ENCODE measurements around the gene TGDS.

TGDS gene

DNA sequence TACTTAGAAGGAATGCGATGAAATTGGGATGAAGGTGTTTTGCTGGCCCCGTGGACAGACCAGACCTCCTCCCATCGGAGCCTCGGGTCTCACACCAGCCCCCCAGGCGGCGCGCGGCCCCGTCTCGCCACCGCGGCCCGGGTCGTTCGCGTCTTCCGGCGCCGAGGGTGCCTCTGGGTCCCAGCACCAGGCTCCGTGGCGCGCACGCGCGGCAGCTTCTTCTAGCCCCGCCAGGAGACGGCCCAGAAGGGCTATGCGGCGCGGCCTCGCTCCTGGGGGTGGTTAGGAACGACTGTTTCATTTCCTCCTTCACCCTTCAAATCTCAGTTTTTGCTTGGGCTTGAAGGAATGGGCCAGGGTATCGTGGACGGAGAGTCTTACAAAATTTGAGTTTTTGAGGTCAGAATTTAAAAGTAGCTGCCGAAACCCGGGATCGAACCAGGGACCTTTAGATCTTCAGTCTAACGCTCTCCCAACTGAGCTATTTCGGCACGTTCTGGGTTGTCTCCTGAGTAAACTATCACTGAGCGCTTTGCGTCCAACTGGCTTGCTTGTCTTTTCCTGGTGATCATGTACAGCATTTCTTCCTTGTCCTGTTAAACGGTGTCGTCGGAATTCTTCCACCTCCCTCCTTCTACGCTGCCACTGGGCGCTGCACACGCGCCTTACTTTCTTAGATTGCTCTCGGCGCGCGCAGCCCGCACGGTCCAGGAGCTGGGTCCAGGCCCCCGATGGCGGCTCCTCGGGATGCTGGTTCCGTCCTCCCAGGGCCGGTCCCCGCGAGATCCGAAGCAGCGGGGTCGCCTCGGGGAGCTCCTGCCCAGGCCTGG lies 46.5 kb downstream of the TGDS start:
- DNase-seq (ENCODE audit: low read depth), result peak; percentile 82
- TF ChIP-seq, protein P1, sequence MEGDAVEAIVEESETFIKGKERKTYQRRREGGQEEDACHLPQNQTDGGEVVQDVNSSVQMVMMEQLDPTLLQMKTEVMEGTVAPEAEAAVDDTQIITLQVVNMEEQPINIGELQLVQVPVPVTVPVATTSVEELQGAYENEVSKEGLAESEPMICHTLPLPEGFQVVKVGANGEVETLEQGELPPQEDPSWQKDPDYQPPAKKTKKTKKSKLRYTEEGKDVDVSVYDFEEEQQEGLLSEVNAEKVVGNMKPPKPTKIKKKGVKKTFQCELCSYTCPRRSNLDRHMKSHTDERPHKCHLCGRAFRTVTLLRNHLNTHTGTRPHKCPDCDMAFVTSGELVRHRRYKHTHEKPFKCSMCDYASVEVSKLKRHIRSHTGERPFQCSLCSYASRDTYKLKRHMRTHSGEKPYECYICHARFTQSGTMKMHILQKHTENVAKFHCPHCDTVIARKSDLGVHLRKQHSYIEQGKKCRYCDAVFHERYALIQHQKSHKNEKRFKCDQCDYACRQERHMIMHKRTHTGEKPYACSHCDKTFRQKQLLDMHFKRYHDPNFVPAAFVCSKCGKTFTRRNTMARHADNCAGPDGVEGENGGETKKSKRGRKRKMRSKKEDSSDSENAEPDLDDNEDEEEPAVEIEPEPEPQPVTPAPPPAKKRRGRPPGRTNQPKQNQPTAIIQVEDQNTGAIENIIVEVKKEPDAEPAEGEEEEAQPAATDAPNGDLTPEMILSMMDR (IDR thresholded peaks at IDR 0.05; ENCODE audit: low read depth, low read length, missing control alignments), result no peak
- peak overlapping the region; percentile 54 for H3K4me3 ChIP-seq (ENCODE audit: low read depth, low read length)
- in situ Hi-C loops (cut with HindIII; ENCODE audit: low sequenced_read_pairs), result no loop called here

GRCh38 chr13:94548821-94549231 lies 47.1 kb downstream of the TGDS start:
- TF ChIP-seq, protein P1 (IDR thresholded peaks at IDR 0.05; ENCODE audit: low read depth, low read length, missing control alignments), result no peak
- peak overlapping the region; percentile 54 for H3K4me3 ChIP-seq (ENCODE audit: low read depth, low read length)
- in situ Hi-C loops (cut with HindIII; ENCODE audit: low sequenced_read_pairs), result no loop called here
- peak; percentile 2 for DNase-seq (ENCODE audit: low read depth)

- DNase-seq (ENCODE audit: low read depth), result no peak
- TF ChIP-seq, protein P1 (IDR thresholded peaks at IDR 0.05; ENCODE audit: low read depth, low read length, missing control alignments), result no peak
- peak overlapping the region; percentile 54 for H3K4me3 ChIP-seq (ENCODE audit: low read depth, low read length)
- in situ Hi-C loops (cut with HindIII; ENCODE audit: low sequenced_read_pairs), result no loop called here
Observed at GRCh38 chr13:94548382-94548781, 47.6 kb downstream of the TGDS start.

DNA sequence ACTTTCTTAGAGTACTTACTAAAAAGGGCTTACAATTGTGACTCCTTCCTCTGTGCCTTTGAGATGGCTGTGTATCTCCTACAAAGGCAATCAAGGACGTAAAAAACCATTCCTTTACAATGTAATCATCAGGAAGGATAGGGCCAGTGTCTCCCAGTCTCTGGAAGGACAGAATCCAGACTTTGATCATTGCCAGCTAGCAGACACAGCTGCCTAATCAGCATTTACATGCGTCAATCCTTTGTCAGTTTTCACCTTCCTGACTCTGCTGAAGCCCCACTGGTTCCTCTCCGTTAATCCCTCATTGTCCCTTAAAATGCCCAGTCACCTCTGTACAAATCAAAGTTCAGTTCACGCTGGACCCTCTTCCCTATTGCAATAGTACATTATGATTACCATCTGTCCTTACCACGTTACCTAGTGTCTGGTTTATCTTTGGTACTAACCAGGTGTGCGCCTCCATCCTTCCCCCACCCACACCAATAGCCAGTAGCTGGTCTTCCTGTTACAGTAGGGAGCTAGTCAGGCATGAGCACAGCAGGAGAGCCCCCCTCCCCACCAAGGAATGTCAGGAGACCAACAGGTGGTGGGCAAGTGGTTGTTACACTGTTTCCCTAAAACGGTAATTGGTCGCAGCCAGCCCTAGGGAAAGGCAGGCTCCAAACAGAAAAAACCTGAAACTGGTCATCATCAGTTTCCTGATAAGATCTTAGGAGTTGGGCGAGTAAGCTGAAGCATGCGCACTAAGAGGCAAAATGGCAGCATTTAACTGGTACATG lies 49.7 kb downstream of the TGDS start:
- in situ Hi-C loops (cut with HindIII; ENCODE audit: low sequenced_read_pairs), result no loop called here
- DNase-seq (ENCODE audit: low read depth), result no peak
- H3K4me3 ChIP-seq (ENCODE audit: low read depth, low read length), result no peak overlapping the region
- TF ChIP-seq, protein P1 (IDR thresholded peaks at IDR 0.05; ENCODE audit: low read depth, low read length, missing control alignments), result no peak

GRCh38 chr13:94544922-94545321 lies 51.0 kb downstream of the TGDS start:
- H3K4me3 ChIP-seq (ENCODE audit: low read depth, low read length), result no peak overlapping the region
- no peak for DNase-seq (ENCODE audit: low read depth)
- TF ChIP-seq, protein P1 (IDR thresholded peaks at IDR 0.05; ENCODE audit: low read depth, low read length, missing control alignments), result no peak
- in situ Hi-C loops (cut with HindIII; ENCODE audit: low sequenced_read_pairs), result no loop called here

DNA sequence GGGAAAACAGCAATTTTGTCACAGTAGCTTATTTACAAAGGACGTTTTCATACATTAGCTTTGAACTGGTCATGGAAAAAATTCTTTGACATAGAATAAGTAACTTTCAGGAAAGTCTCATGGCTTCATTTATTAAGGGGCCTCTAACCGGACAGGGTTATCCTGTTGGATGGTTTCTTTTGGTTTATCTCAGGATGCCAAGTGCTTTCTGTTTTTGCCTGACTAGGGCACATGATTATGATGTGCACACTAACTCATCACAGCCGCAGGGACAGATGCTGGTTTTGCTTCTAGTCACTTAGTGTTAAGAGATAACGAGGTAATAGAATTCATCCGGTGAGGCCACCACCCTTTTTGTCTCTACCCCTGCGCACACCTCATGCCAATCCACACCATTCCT lies 53.0 kb downstream of the TGDS start:
- in situ Hi-C loops (cut with HindIII; ENCODE audit: low sequenced_read_pairs), result no loop called here
- H3K4me3 ChIP-seq (ENCODE audit: low read depth, low read length), result no peak overlapping the region
- DNase-seq (ENCODE audit: low read depth), result no peak
- TF ChIP-seq, protein P1 (IDR thresholded peaks at IDR 0.05; ENCODE audit: low read depth, low read length, missing control alignments), result no peak

All from astrocyte of the cerebellum (primary cell).